ENCODE measurements around the gene CGNL1. TPM values are rescaled to one million over a fixed set of nuclear protein-coding genes. Genes with fewer than 3 reads are reported as not detected.

The CGNL1 gene
- total RNA-seq, 4 donors from 2014 or later, result 9.6 to 21.3 (median 13.1) TPM

DNA sequence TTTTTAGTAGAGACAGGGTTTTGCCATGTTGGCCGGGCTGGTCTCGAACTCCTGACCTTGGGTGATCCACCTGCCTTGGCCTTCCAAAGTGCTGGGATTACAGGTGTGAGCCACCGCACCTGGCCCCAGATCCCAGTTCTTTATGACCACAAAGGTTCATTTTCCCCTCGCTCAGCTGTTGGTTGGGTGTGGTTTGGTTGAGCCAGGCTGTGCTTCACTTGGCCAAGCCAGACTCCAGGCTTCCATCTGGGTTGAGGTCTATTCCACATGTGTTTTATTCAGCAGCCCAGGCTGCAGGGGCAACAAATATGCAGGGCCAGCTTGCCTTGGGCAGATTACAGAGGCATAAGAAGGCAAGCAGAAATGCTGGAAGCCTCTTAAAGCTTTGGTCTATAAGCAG is 13.7 kb downstream of the CGNL1 start:
- H3K9me3 ChIP-seq, result no peaks in the 10 kb centered on the region
- H3K4me3 ChIP-seq, result no peak overlapping the region
- no peaks in the 10 kb centered on the region for H3K36me3 ChIP-seq
- TF ChIP-seq, protein P1, sequence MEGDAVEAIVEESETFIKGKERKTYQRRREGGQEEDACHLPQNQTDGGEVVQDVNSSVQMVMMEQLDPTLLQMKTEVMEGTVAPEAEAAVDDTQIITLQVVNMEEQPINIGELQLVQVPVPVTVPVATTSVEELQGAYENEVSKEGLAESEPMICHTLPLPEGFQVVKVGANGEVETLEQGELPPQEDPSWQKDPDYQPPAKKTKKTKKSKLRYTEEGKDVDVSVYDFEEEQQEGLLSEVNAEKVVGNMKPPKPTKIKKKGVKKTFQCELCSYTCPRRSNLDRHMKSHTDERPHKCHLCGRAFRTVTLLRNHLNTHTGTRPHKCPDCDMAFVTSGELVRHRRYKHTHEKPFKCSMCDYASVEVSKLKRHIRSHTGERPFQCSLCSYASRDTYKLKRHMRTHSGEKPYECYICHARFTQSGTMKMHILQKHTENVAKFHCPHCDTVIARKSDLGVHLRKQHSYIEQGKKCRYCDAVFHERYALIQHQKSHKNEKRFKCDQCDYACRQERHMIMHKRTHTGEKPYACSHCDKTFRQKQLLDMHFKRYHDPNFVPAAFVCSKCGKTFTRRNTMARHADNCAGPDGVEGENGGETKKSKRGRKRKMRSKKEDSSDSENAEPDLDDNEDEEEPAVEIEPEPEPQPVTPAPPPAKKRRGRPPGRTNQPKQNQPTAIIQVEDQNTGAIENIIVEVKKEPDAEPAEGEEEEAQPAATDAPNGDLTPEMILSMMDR (IDR thresholded peaks at IDR 0.05), result no peak
- TF ChIP-seq EP300 (IDR thresholded peaks at IDR 0.05) (no peak), POLR2A (IDR thresholded peaks at IDR 0.05; ENCODE audit: low read depth) (no peak), POLR2AphosphoS5 (IDR thresholded peaks at IDR 0.05) (no peak)
- intact Hi-C loops (cut with DNase I), result no loop called here
- 100% methylated on average over 4 of the region's 4 CpGs for WGBS
- H3K27ac ChIP-seq (replicated peaks in 1 of 4), result no peak overlapping the region
- no peak for DNase-seq (ENCODE audit: extremely low spot score)
- peaks cover 18 to 43% (median 36%) of the 10 kb centered on the region in 4 donors for H3K4me1 ChIP-seq
- no peaks in the 10 kb centered on the region for H3K27me3 ChIP-seq

DNA sequence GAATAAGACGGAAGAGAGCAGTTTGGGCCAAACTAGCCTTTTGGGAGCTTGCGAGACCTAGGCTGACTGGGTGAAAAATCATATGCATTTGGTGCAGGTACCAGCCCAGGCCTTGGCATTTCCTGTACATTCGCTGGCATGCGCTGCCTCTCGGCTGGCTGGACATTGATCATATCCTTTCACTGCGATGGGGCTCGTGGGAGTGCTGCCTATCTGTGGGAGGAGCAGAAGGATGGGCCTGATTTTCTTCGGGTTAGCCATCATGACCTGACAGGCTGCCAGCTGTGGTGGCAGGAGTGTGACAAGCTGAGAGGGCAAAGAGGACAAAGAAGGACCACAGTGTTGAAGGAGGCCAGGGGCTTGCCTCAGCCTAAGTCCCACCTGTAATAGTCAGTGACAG is 14.3 kb downstream of the CGNL1 start:
- H3K27me3 ChIP-seq, result no peaks in the 10 kb centered on the region
- no peak for TF ChIP-seq POLR2AphosphoS5 (IDR thresholded peaks at IDR 0.05)
- no peak for TF ChIP-seq POLR2A (IDR thresholded peaks at IDR 0.05; ENCODE audit: low read depth)
- no peak for TF ChIP-seq EP300 (IDR thresholded peaks at IDR 0.05)
- TF ChIP-seq, protein P1 (IDR thresholded peaks at IDR 0.05), result no peak
- no peak for DNase-seq (ENCODE audit: extremely low spot score)
- H3K9me3 ChIP-seq, result no peaks in the 10 kb centered on the region
- no peaks in the 10 kb centered on the region for H3K36me3 ChIP-seq
- WGBS, result 94% methylated on average over 8 of the region's 8 CpGs
- intact Hi-C loops (cut with DNase I), result no loop called here
- no peak overlapping the region for H3K4me3 ChIP-seq
- no peak overlapping the region for H3K27ac ChIP-seq (replicated peaks in 1 of 4)
- H3K4me1 ChIP-seq, result peaks cover 20 to 37% (median 33%) of the 10 kb centered on the region in 4 donors

DNA sequence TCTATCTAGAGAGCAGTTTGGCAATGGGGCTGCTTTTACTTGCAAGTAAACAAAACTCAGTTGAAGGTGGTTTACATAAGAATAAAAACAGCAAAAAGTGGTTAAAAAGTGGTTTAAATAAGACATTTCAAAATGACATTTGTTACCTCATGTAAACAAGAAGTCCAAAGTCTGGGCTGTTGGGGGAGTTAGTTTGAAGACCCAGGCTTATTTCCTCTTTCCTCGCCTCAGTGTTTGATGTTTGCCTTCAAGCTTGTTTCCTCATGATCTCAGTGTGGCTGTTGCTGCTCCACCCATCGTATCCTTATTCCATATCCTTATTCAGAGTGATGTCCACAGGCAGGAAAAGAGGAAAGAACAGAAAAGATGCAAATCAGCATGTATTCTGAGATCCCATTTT is 15.2 kb downstream of the CGNL1 start:
- Histone ChIP-seq H3K4me1 (peaks cover 22 to 28% (median 26%) of the 10 kb centered on the region in 4 donors), H3K27me3 (no peaks in the 10 kb centered on the region), H3K27ac (replicated peaks in 1 of 4) (no peak overlapping the region), H3K36me3 (no peaks in the 10 kb centered on the region), H3K9me3 (no peaks in the 10 kb centered on the region), H3K4me3 (no peak overlapping the region)
- TF ChIP-seq, protein P1 (IDR thresholded peaks at IDR 0.05), result no peak
- no peak for TF ChIP-seq EP300 (IDR thresholded peaks at IDR 0.05)
- no peak for TF ChIP-seq POLR2AphosphoS5 (IDR thresholded peaks at IDR 0.05)
- WGBS, result 98% methylated on average over 2 of the region's 2 CpGs
- no peak for DNase-seq (ENCODE audit: extremely low spot score)
- intact Hi-C loops (cut with DNase I), result no loop called here

DNA sequence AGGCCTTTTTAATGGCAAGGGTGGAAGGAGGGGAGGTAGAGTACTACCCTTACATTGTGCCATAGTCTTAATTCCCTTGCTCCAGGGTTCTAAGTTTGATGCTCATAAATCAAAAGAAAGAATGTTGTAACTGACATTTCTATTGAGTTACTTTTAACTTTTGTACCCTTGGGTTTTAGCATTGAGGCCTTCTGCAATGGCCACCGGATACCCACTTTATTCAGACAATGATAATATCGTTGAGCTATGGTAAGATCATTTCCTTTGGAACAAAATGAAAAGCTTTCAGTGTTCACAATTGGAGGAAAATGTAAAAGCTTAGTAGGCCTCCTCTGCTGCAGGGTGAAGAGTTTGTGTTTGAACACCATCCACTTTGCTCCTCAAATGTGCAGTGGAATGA is 16.8 kb downstream of the CGNL1 start:
- no peak overlapping the region for H3K27ac ChIP-seq (replicated peaks in 1 of 4)

More for the DNA sequence above, 16.8 kb downstream of the CGNL1 start:
- no peak for TF ChIP-seq POLR2AphosphoS5 (IDR thresholded peaks at IDR 0.05)
- no peak for TF ChIP-seq POLR2A (IDR thresholded peaks at IDR 0.05; ENCODE audit: low read depth)
- TF ChIP-seq, protein P1 (IDR thresholded peaks at IDR 0.05), result no peak
- no peak for TF ChIP-seq EP300 (IDR thresholded peaks at IDR 0.05)
- DNase-seq (ENCODE audit: extremely low spot score), result no peak
- no peaks in the 10 kb centered on the region for H3K9me3 ChIP-seq
- H3K4me3 ChIP-seq, result no peak overlapping the region
- intact Hi-C loops (cut with DNase I), result no loop called here
- 69% methylated on average over 2 of the region's 2 CpGs for WGBS
- peaks cover 10 to 13% (median 11%) of the 10 kb centered on the region in 4 donors for H3K4me1 ChIP-seq
- no peaks in the 10 kb centered on the region for H3K36me3 ChIP-seq
- H3K27me3 ChIP-seq, result no peaks in the 10 kb centered on the region

All from esophagus muscularis mucosa (tissue), 4 donors.